ENCODE measurements around the gene ADGRD1.

Gene ADGRD1

DNA sequence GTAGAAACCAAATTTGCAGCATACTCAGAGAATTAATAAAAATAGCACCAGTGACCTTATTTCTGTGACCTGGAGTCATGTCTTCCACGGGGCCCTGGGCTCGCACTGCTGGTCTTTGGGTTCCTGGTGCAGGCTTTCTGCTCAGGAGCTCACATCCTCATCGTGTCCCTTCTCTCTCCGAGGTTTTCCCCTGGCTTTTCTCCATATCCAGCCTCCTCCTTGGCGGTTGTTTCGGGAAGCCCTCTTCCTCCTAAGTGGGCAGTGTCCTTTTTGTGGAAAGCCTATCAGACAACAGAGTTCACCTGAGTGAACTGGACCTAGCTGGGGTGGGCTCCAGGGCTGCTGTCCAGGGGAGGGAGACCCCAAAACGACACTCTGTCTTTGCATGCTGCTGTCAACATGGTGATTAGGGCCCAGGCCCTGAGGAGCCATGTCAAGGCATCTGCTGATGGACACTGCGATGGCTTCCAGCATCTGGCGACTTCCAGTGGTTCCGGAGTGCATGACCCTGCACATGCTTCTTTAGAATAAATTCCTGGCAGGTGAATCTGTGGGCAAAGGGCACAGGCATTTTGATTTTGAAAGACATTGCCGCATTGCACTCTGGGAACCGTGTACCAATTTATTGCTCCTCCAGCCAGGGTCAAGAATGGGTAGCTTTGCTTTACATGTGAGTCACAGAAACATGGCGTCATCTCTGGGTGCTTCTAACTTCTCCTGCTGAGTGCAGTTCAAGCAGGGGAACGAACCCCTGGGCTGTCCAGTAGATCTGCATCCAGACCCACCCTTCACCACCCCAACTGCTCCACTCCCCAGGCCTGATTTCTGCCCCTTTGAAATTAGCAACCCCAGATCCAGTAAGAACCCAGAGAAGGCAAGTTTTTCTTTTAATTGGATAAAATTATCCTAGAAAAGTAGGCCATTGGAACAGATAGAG, 136.8 kb downstream of the ADGRD1 start:
- DNase-seq (ENCODE audit: low read depth in 2 of 2): no peak

DNA sequence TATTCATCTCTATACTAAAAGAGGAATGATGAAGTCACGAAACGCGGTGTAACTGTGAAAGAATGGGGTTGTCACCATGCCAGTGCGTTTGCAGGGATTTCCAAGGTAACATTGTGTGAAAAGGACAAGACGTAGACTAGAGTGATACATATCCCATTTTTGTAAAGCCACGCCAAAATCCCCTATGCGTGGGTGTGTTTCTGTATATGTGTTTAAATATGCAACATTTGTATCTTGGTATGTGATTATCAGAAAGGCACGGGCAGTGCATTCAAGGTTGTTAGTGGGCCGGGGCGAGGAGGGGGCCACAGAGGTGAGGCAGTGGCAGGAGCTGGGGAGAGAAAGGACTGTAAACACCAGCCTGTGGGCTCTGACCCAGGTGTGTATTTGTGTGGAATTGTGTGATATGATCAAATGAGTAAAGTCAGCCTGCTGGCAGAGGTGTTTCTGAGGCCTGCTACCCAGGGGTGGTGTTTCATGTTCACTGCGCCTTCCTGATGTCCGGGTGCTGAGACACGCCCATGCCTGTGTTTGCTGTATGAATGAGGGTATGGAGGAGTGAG, 137.8 kb downstream of the ADGRD1 start:
- DNase-seq (ENCODE audit: low read depth in 2 of 2): no peak

DNA sequence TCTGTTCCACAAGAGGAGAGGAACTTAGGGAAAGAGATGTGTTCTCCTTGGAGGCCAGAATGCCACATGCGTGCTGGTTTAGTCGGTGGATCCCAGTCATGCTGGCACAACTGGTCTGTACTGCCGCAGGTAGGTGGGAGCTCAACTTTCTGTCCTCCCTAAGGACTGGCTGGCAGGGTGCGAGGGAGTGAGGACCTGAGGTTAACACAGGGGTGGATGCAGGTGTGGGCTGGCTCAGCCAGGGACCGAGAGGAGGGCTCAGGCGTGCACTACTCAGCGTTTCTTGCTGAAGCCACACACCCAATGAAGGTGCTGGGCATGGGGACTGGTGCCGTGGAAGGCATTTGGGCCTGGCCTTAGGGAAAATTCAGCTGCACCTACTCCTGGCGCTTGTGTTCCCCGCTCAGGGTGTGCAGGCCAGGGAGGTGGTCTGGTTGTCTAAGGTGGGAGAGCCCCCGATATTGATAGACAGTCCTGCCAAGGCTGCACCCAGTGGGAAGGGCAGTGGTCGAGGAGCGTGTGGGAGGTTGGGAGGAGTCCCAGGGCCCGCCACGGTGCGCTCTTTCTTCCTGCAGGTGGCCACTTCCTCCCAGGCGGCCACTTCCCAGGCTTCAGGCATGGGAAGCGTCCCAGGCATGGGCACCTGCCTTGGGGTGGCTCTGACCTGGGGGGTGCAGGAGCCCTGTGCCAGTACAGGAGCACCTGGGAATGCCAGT, 138.4 kb downstream of the ADGRD1 start:
- no peak for DNase-seq (ENCODE audit: low read depth in 2 of 2)

DNA sequence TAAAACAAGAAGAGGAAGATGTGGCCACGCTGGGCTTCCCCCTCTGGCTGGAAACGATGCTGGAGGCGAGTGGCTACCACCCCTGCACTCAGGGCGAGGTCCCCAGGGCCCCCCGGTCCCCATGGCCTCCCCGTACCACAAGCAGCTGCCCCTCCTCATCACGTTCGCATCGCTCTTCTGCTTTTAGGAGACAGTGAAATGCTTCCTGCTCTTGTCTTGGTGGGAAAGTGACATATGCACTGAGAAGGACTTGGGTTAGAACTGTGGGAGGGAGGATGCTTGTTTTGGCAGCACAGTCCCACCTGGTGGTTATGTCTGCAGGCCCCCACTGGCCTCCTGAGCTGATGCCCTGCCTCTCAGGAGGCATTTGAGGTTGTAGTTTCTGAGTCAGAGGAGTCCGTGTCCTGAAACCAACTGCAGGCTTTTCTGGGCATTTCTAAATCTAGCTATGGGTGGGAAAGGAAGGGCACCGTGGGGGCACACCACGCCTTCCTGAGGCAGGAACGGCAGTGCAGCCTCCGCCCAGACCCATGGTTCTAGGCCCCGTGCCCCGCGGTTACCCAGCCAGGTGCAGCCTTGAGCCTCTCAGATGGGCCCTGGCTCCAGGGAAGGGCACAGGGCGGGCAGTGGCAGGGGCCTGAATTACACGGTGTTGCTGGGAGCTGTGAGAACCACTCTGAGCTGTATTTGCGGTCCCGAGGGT, 139.3 kb downstream of the ADGRD1 start:
- DNase-seq (ENCODE audit: low read depth in 2 of 2): no peak

GRCh38 chr12:131093604-131093955, 139.9 kb downstream of the ADGRD1 start:
- no peak for DNase-seq (ENCODE audit: low read depth in 2 of 2)

DNA sequence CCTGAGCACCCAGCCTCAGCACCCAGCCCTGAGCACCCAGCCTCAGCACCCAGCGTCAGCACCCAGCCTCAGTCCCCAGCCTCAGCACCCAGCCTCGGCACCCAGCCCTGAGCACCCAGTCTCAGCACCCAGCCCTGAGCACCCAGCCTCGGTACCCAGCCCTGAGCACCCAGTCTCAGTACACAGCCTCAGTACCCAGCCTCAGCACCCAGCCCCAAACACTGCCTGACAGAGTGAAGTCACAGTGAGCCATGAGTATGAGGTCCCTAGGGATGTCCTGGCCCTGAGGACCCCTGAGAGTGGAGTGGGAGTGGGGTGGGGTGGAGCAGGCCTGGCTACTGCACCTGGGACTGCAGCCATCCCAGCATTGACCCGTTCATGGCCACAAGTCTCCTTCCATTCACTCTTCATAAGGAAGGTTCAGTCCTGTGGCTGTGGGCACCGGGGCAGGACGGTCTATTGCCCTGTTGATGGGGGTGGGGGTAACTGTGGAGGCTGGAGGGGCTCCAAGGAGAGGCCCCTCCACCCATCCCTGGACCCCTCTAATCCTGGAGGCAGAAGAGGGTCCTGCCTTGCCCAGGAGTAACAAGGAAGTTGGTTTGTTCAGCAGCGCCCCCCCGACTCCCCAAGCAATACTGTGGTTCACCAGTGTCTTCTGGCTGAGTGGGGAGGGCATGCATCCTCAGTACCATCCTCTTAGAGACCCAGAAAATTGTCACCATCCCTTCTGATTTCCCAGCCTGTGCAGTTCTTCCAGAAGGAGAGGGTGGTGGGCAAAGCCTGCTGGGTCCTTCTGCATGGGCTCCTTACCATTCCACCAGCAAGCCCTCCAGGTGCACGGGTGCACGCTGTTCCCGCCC, 140.5 kb downstream of the ADGRD1 start:
- no peak for DNase-seq (ENCODE audit: low read depth in 2 of 2)

DNA sequence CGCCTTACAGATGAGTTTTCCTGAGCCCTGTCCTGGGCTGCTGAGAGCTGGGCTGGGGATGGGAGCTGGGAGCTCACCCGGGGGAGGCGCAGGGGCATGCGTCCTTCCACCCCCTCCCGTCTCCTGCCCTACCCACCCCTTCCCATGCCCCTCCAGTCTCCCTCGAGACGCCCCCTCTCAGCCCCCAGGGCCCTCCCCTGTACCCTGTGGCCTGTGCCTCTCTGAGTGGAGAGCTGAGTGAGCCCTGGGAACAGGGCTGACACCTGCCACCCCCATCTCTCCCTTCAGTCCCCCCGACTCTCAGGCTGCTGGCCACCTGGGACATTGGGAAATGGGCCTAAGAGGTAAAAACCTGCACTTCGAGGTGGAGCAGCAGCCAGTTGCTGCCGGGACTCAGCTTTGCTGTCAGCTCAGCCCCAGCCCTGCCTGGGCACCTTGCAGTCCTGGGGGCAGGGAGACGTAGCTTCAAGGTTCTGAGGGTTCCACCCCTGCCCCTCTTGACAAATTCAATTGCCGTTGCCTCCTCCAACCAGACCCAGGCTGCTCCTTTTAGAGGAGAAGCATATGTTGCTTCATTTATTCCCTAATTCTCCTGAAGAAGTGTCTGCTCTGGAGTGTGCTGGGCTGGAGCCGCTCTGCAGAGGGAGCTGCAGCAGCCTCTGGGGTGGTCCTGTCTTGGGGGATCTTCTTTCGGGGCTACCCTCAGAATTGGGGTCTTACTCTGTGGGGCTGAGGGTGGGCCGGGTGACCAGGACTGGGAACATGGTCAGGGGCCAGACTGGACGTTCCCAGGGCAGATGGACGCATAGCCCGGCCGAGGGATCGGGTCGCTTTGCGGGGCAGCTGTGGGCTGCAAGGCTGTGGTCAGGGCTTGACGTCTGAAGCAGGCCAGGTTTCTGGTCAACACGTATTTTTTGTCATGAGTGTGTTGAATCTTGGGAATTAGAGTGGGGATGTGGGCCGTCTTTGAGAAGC, 141.4 kb downstream of the ADGRD1 start:
- no peak for DNase-seq (ENCODE audit: low read depth in 2 of 2)

GRCh38 chr12:131095826-131096680, 142.3 kb downstream of the ADGRD1 start:
- no peak for DNase-seq (ENCODE audit: low read depth in 2 of 2)

- no peak for DNase-seq (ENCODE audit: low read depth in 2 of 2)
Measured at GRCh38 chr12:131096681-131097181, 143.0 kb downstream of the ADGRD1 start.

- no peak for DNase-seq (ENCODE audit: low read depth in 2 of 2)
Measured at GRCh38 chr12:131097202-131098177, 143.8 kb downstream of the ADGRD1 start.

GRCh38 chr12:131098178-131098981, 144.7 kb downstream of the ADGRD1 start:
- no peak for DNase-seq (ENCODE audit: low read depth in 2 of 2)

- DNase-seq (ENCODE audit: low read depth in 2 of 2): no peak
Measured at GRCh38 chr12:131100031-131100674, 146.4 kb downstream of the ADGRD1 start.

- DNase-seq (ENCODE audit: low read depth in 2 of 2): no peak
Measured at GRCh38 chr12:131101006-131101405, 147.3 kb downstream of the ADGRD1 start.

- no peak for DNase-seq (ENCODE audit: low read depth in 2 of 2)
Measured at GRCh38 chr12:131101703-131102492, 148.2 kb downstream of the ADGRD1 start.

- DNase-seq (ENCODE audit: low read depth in 2 of 2): no peak
Measured at GRCh38 chr12:131102493-131102931, 148.8 kb downstream of the ADGRD1 start.

All from activated CD8-positive, alpha-beta memory T cell treated with anti-CD3 and anti-CD28 coated beads for 4 hours (primary cell).